AG09319 (cell line): ENCODE measurements around the gene IGF1R.

ENCODE experiments used
- DNase-seq: peaks from one replicate; pipeline ENCODE4 v3.0.0-alpha.2; 2010; ENCODE audit warnings: low read depth; ENCODE audit errors: extremely low read depth
- TF ChIP-seq, protein P1 (sequence below): IDR thresholded peaks from 2 replicates; pipeline ENCODE4 v1.5.1; 2011; ENCODE audit warnings: low read depth, mild to moderate bottlenecking, inconsistent platforms, low read length, moderate library complexity

Gene IGF1R

DNA sequence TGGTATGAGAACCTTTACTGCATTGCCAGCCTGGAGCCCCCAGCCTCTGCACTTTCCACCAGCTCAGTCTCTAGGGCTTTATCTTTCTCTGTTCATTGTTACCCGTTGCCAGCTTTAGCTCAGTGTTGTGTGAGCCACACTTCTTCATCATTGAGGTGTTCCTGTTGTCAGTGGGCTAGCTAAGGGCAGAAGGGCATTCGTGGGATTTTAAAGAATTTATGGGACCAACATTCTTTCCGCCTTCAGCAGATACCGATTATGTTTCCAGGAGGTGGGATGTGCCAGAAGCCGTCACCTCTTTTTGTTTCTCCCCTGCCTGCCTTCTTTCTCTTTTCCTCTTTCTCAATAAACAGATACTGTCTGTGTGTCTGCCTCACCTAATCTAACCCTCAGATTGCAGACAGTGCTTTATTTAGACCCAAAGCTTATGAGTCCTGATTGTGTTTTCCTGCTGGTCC, 294.7 kb downstream of the IGF1R start:
- DNase-seq = no peak
- TF ChIP-seq, protein P1, sequence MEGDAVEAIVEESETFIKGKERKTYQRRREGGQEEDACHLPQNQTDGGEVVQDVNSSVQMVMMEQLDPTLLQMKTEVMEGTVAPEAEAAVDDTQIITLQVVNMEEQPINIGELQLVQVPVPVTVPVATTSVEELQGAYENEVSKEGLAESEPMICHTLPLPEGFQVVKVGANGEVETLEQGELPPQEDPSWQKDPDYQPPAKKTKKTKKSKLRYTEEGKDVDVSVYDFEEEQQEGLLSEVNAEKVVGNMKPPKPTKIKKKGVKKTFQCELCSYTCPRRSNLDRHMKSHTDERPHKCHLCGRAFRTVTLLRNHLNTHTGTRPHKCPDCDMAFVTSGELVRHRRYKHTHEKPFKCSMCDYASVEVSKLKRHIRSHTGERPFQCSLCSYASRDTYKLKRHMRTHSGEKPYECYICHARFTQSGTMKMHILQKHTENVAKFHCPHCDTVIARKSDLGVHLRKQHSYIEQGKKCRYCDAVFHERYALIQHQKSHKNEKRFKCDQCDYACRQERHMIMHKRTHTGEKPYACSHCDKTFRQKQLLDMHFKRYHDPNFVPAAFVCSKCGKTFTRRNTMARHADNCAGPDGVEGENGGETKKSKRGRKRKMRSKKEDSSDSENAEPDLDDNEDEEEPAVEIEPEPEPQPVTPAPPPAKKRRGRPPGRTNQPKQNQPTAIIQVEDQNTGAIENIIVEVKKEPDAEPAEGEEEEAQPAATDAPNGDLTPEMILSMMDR = no peak

DNA sequence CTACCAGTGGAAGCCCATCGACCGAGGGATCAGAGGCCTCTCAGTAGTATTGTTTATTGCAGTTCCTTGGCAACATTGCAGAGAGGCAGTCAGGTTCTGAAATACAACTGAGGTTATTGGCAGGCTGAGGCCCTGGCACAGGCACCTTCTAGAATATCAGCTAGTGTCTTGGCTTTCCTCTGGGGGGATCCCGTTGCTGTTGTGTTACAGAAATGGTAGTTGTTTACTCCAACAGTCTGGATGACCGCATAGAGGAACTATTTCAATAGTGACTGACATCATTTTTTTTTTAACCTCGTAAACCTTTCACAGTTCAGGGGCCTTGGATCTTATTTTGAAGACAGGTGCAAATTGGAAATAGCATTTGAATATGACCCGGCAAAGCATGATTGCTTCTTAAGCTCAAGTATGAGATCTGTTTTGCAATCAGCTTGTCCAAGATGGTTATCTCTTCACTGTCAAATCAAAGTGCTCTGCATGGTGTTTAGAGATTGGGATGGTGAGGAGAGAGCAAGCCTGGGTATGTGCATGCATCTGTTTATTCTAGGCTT, 295.3 kb downstream of the IGF1R start:
- TF ChIP-seq, protein P1 = no peak
- no peak for DNase-seq

DNA sequence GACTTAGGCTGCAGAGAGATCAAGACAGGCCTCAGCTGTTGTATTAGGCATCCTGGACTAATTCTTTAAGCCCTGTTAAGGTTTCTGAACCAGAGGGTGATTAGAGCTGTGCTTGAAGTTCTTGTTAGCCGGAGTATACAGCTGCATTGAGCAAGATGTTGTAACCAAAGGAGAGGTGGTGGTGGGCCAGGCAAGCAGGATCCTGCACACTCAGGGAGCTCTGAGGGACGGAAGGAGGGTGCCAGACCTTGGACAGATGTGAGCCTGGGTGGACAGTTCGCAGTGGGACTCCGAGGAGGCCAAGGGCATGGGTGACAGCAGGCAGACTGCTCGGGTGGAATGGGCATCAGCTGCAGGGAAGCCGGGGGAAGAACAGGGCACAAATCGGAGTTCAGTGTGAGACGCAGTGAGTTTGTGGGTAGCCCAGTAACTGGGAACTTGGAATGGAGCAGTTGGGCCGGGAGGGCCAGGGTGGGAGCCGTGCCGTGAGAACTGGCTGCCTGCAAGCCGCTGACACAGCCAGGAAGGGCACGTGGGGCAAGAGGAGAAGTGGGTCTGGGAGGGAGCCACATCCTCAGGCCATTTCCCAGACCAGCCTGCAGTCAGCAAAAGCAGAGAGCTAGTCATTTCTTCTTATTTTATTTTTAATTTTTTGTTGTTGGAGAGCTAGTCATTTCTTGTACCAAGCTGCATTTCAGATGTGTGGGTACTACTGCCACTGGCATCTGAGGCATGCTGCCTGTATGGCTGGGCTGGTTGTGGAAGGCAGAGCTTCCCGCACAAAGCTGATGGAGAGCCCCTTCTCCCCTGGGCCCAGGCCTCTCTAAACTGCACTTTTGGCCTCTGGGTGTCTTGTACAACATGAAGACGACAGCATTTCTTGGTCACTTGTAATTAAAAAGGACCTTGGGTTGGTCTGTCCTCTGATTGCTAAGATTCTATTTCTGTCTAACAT, 298.2 kb downstream of the IGF1R start:
- TF ChIP-seq, protein P1 = no peak
- DNase-seq = no peak

DNA sequence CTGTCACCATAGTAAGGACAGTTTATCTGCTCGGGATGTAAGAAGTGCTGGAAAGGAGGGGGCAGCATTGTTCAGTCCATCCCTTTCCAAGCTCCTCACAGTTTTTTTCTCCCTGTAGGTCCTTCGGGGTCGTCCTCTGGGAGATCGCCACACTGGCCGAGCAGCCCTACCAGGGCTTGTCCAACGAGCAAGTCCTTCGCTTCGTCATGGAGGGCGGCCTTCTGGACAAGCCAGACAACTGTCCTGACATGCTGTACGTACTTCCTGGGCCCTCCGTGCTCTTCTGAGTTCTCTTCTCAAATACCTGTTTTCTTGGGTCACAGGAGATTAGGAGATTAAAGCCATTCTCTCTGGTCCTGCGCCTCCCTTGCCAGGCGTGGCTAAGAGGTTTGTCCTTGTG, 300.1 kb downstream of the IGF1R start:
- TF ChIP-seq, protein P1 = no peak
- no peak for DNase-seq

DNA sequence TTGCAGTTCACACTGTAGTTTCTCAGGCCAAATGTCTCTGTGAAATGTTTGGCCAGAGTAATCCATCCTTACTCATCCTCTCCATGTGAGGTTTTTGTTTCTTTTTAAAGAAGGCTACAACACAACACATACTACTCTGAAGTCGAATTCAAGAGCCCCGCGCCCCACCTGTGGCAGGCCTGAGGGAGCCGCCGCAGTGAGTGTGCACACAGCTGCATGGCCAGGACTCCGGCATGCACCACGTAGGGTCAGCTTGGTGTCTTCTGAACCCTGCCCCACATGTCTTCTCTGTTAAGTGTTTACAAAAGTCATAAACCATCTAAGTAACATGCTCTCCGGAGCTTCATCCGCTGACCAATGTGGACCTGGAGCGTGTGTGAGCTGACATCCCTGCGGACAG, 300.6 kb downstream of the IGF1R start:
- TF ChIP-seq, protein P1 = no peak
- no peak for DNase-seq

DNA sequence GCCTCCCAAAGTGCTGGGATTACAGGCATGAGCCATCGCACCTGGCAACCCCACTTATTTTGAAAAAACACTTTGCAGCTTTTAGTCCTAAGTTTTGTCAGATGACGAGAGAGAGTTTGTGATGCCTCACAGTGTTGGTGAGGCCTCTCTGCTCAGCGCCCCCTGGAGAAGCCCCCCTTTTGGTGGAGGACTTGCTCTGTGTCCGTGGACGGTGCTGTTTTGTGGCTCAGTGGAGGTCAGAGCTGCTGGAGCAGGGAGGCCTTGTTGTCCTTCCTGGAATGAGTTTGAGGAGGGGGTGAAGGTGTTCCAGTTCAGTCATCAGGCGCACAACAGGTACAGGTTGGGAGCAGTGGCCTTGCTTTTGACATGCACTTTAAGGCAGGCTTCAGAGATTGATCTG, 301.3 kb downstream of the IGF1R start:
- TF ChIP-seq, protein P1 = no peak
- DNase-seq = no peak

DNA sequence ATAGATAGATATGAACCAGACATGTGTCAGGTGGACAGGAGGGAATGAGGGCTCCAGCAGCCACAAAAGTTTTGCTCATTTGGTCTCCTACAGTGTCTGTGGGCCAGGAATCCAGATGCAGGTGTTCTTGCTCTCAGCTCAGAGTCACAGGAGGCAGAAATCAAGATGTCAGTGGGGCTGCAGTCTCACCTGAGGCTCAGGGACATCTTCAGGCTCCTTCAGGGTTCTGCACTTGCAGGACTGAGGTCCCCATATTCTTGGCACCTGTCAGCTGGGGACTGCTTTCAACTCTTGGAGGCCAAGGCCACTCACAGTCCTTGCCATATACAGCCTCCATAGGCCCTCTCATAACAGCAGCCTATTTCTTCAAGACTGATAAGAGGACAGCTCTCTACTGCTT, 301.9 kb downstream of the IGF1R start:
- no peak for DNase-seq
- TF ChIP-seq, protein P1 = no peak
